H1 (cell line): ENCODE measurements around the gene SERTAD2.

ENCODE experiments used
- BACH1 ChIP-seq: IDR thresholded peaks from 2 replicates; pipeline ENCODE4 v1.6.1; 2012; ENCODE audit warnings: low read length, improper control_type of control experiment
- BRCA1 ChIP-seq: IDR thresholded peaks from 2 replicates; pipeline ENCODE4 v1.6.1; 2012; ENCODE audit warnings: low read depth, low read length, improper control_type of control experiment
- CHD2 ChIP-seq: IDR thresholded peaks from 2 replicates; pipeline ENCODE4 v1.6.1; 2012; ENCODE audit warnings: low read length, improper control_type of control experiment
- CTCF ChIP-seq, 3 experiments: IDR thresholded peaks; 1 replicate in 2 of 3; 2 replicates in 1 of 3; pipeline versions ENCODE4 v1.5.1 to v1.6.1; 2011; ENCODE audit warnings: low read length in 3 of 3, mild to moderate bottlenecking in 3 of 3, inconsistent platforms in 2 of 3, low read depth in 1 of 3, moderate library complexity in 1 of 3; ENCODE audit not compliant: insufficient read depth in 1 of 3; ENCODE audit errors: control extremely low read depth in 1 of 3
- EP300 ChIP-seq, 2 experiments: IDR thresholded peaks; 1 replicate in 1 of 2; 2 replicates in 1 of 2; pipeline ENCODE4 v1.6.1; 2011 to 2012; ENCODE audit warnings: low read depth in 2 of 2, low read length in 2 of 2, mild to moderate bottlenecking in 2 of 2, borderline replicate concordance in 1 of 2, inconsistent platforms in 1 of 2, moderate library complexity in 1 of 2
- EZH2 ChIP-seq: fragments of 200-600 bp; sonication (generic); IDR thresholded peaks from 2 replicates; pipeline ENCODE4 v1.7.1; 2012; ENCODE audit warnings: low read depth, mild to moderate bottlenecking, moderate library complexity, low read length, inconsistent platforms; ENCODE audit not compliant: severe bottlenecking
- GTF2F1 ChIP-seq: IDR thresholded peaks from 2 replicates; pipeline ENCODE4 v1.6.1; 2012; ENCODE audit warnings: low read depth, low read length, improper control_type of control experiment, borderline replicate concordance
- JUN ChIP-seq: IDR thresholded peaks from 2 replicates; pipeline ENCODE4 v1.6.1; 2011; ENCODE audit warnings: low read depth, mild to moderate bottlenecking, improper control_type of control experiment, low read length
- KDM1A ChIP-seq: fragments of 200-600, 300-600 bp; sonication (generic); IDR thresholded peaks from 2 replicates; pipeline ENCODE4 v1.7.1; 2016; ENCODE audit warnings: mild to moderate bottlenecking, low read length, borderline replicate concordance
- RAD21 ChIP-seq, 2 experiments: IDR thresholded peaks in 1 of 2; conservative IDR thresholded peaks in 1 of 2; 2 replicates each; pipeline ENCODE4 v1.6.1; 2011; ENCODE audit warnings: low read depth in 2 of 2, low read length in 2 of 2, improper control_type of control experiment in 1 of 2, inconsistent platforms in 1 of 2, mild to moderate bottlenecking in 1 of 2, moderate library complexity in 1 of 2
- RFX5 ChIP-seq: IDR thresholded peaks from 2 replicates; pipeline ENCODE4 v1.6.1; 2011; ENCODE audit warnings: low read depth, low read length, improper control_type of control experiment, borderline replicate concordance

GRCh38 chr2:64655873-64656272, 2.2 kb upstream of the SERTAD2 start:
- no peak for TF ChIP-seq RAD21 (IDR thresholded peaks at IDR 0.05 in 1 of 2, conservative IDR thresholded peaks at IDR 0.05 in 1 of 2; ENCODE audit: low read depth in 2 of 2, low read length in 2 of 2)
- no peak for TF ChIP-seq JUN
- TF ChIP-seq CTCF (IDR thresholded peaks at IDR 0.05; ENCODE audit: control extremely low read depth in 1 of 3, insufficient read depth in 1 of 3, low read depth in 1 of 3, low read length in 3 of 3), result no peak
- no peak for TF ChIP-seq CHD2
- no peak for TF ChIP-seq RFX5
- TF ChIP-seq EZH2, result no peak
- TF ChIP-seq KDM1A, result no peak
- TF ChIP-seq EP300 (IDR thresholded peaks at IDR 0.05; ENCODE audit: borderline replicate concordance in 1 of 2, low read depth in 2 of 2, low read length in 2 of 2), result no peak
- no peak for TF ChIP-seq BACH1
- no peak for TF ChIP-seq GTF2F1
- no peak for TF ChIP-seq BRCA1
